Measurements from ENCODE around the gene CMPK2.

The CMPK2 gene

DNA sequence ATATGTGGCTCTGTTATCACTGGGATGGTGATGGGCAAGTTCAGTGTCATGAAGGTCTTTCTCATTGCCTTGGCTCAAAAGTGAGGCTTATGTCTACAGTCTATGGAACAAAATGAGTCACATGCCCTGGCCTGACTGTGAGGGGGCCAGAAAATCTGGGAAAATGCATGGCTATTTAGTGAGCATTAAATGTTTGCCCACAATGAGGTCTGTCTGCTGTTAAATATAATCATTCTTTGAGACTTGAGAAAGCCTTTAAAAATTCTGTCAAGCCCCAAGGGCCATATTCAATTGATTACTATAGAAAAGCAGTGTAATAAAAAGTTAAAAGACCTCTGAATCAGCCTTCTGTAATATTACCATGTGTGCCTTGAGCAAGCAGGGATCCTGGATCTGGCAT lies 46.0 kb upstream of the CMPK2 start:
- Histone ChIP-seq H2BK5ac (ENCODE audit: low read depth, low read length, poor library complexity, severe bottlenecking) (no peak overlapping the region), H3K4me1 (ENCODE audit: control insufficient read depth, insufficient read depth, low read depth, low read length) (no peaks in the 10 kb centered on the region), H3K79me1 (replicated peaks; ENCODE audit: low read length, poor library complexity, severe bottlenecking) (no peaks in the 10 kb centered on the region), H3K9me3 (ENCODE audit: control insufficient read depth, low read length) (no peaks in the 10 kb centered on the region), H3K36me3 (ENCODE audit: control insufficient read depth in 1 of 2, insufficient read depth in 2 of 2, low read depth in 1 of 2, low read length in 2 of 2) (no peaks in the 10 kb centered on the region), H2AFZ (ENCODE audit: low read depth, low read length) (no peak overlapping the region), H4K91ac (ENCODE audit: low read length) (no peak overlapping the region), H3K4me3 (ENCODE audit: insufficient read depth in 1 of 2, low read depth in 1 of 2, low read length in 2 of 2) (no peak overlapping the region), H3K23ac (ENCODE audit: low read length in 2 of 2) (no peak overlapping the region), H3K4ac (ENCODE audit: low read depth in 1 of 2, low read length in 2 of 2) (no peak overlapping the region), H4K8ac (ENCODE audit: low read length) (no peak overlapping the region), H3K27me3 (ENCODE audit: control insufficient read depth in 1 of 2, insufficient read depth in 1 of 2, low read length in 2 of 2) (peaks cover 0 to 19% of the 10 kb centered on the region in 2 experiments), H2BK12ac (ENCODE audit: low read length in 2 of 2) (no peak overlapping the region), H2AK5ac (ENCODE audit: low read length, severe bottlenecking) (no peak overlapping the region), H3K18ac (ENCODE audit: low read depth in 1 of 2, low read length in 2 of 2) (no peak overlapping the region), H3K14ac (ENCODE audit: low read length in 2 of 2) (no peak overlapping the region), H3K27ac (ENCODE audit: low read length, poor library complexity, severe bottlenecking) (no peak overlapping the region), H2BK120ac (ENCODE audit: low read depth, low read length) (no peak overlapping the region), H2BK15ac (ENCODE audit: low read depth, poor library complexity, severe bottlenecking) (no peak overlapping the region), H3K4me2 (ENCODE audit: low read length, poor library complexity, severe bottlenecking) (no peak overlapping the region), H3K9ac (ENCODE audit: low read length) (no peak overlapping the region)
- no peak for DNase-seq

DNA sequence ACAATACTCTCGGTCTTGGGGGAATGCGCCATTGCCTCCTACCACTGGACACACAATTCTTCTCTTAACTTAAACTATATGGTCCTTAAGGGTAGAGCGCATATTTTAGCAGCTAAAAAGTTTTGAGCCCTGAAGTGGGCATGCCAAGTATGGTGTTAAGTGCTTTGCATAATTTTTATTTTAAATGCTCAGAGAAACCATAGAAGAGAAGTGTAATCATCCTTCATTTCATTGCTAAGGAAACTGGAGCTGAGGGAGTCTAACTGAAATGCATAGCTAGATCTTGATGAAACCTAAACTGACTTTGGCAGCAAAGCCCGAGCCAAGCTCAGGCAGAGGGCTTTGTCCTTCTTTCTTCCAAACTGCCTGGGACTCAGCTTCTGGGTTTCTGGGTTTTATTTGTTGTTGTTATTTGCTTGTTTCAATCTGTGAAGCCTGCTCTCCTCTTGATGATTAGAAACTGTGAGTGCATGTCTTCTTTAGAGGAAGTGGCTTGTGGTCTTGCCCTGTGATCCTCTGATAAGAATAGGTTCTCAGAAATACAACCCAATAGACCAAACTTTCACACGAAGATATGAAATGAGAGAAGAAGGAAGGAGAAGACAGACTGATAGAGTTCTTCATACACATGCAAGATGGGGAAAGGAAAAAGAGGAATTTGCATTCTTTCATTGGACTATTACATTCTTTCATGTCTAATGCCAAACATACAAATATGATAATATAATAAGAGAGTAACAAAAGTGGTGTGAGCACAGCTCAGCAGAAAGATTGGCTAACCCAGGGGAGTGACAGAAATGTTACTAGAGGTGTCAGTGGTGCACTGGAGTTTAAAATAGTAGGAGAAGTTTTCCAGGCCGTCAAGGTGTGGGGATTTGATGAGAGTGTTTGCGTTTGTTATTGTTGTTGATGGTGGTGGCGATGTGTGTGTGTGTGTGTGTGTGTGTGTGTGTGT lies 44.0 kb upstream of the CMPK2 start:
- Histone ChIP-seq H3K27ac (ENCODE audit: low read length, poor library complexity, severe bottlenecking) (no peak overlapping the region), H2BK120ac (ENCODE audit: low read depth, low read length) (no peak overlapping the region), H2BK15ac (ENCODE audit: low read depth, poor library complexity, severe bottlenecking) (no peak overlapping the region), H3K4me2 (ENCODE audit: low read length, poor library complexity, severe bottlenecking) (no peak overlapping the region), H3K9ac (ENCODE audit: low read length) (no peak overlapping the region), H3K27me3 (ENCODE audit: control insufficient read depth in 1 of 2, insufficient read depth in 1 of 2, low read length in 2 of 2) (peaks cover 0 to 26% of the 10 kb centered on the region in 2 experiments), H3K4ac (ENCODE audit: low read depth in 1 of 2, low read length in 2 of 2) (no peak overlapping the region), H3K18ac (ENCODE audit: low read depth in 1 of 2, low read length in 2 of 2) (no peak overlapping the region), H3K79me1 (replicated peaks; ENCODE audit: low read length, poor library complexity, severe bottlenecking) (no peaks in the 10 kb centered on the region), H3K36me3 (ENCODE audit: control insufficient read depth in 1 of 2, insufficient read depth in 2 of 2, low read depth in 1 of 2, low read length in 2 of 2) (no peaks in the 10 kb centered on the region), H2BK5ac (ENCODE audit: low read depth, low read length, poor library complexity, severe bottlenecking) (no peak overlapping the region), H3K4me3 (ENCODE audit: insufficient read depth in 1 of 2, low read depth in 1 of 2, low read length in 2 of 2) (no peak overlapping the region), H2AFZ (ENCODE audit: low read depth, low read length) (no peak overlapping the region), H2AK5ac (ENCODE audit: low read length, severe bottlenecking) (no peak overlapping the region), H2BK12ac (ENCODE audit: low read length in 2 of 2) (no peak overlapping the region), H3K9me3 (ENCODE audit: control insufficient read depth, low read length) (no peaks in the 10 kb centered on the region), H4K8ac (ENCODE audit: low read length) (no peak overlapping the region), H4K91ac (ENCODE audit: low read length) (no peak overlapping the region), H3K23ac (ENCODE audit: low read length in 2 of 2) (no peak overlapping the region), H3K14ac (ENCODE audit: low read length in 2 of 2) (no peak overlapping the region), H3K4me1 (ENCODE audit: control insufficient read depth, insufficient read depth, low read depth, low read length) (no peaks in the 10 kb centered on the region)
- WGBS, result 95% methylated on average over 6 of the region's 8 CpGs
- peak; percentile 24 for DNase-seq

DNA sequence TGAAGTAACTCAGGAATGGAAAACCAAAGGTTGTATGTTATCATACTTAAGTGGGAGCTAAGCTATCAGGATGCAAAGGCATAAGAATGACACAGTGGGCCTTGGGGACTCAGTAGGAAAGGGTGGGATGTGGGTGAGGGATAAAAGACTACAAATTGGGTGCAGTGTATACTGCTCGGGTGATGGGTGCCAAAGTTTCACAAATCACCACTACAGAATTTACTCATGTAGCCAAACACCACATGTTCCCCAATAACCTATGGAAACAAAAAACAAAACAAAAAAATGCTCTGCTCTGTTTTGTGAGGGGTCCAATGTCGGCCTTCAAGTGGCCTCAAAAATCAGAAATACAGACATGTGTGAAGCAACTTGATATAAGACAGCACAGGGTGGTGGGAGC lies 42.6 kb upstream of the CMPK2 start:
- no peak overlapping the region for H3K4me2 ChIP-seq (ENCODE audit: low read length, poor library complexity, severe bottlenecking)
- WGBS, result 83% methylated on average over 1 of the region's 2 CpGs

DNA sequence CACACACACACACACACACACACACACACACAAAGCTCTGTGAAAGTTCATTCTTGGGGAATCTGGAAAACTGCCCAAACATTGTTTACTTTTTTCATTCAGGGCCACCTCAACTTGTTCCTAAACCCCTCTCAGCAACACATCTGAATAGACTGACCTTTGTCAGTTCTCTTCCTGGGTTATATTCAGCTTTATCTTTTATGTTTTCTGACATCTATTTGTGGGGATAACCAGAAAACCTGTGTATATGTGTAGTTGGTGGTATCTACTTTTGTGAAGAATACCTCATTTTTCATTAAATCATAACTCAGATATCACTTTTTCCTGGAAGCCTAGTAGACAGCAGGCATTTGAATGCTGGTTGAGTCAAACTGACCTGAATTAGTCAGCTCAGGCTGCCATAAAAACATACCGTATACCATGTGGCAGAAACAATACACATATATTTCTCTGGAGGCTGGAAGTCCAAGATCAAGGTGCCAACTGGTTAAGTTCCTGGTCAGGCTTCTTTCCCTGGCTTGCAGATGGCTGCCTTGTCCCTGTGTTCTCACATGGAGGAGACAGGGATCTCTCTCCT lies 40.5 kb upstream of the CMPK2 start:
- Histone ChIP-seq H4K8ac (ENCODE audit: low read length) (no peak overlapping the region), H3K36me3 (ENCODE audit: control insufficient read depth in 1 of 2, insufficient read depth in 2 of 2, low read depth in 1 of 2, low read length in 2 of 2) (no peaks in the 10 kb centered on the region), H3K9ac (ENCODE audit: low read length) (no peak overlapping the region), H4K91ac (ENCODE audit: low read length) (no peak overlapping the region), H2BK5ac (ENCODE audit: low read depth, low read length, poor library complexity, severe bottlenecking) (no peak overlapping the region), H3K9me3 (ENCODE audit: control insufficient read depth, low read length) (no peaks in the 10 kb centered on the region), H3K4ac (ENCODE audit: low read depth in 1 of 2, low read length in 2 of 2) (no peak overlapping the region), H3K14ac (ENCODE audit: low read length in 2 of 2) (no peak overlapping the region), H3K18ac (ENCODE audit: low read depth in 1 of 2, low read length in 2 of 2) (no peak overlapping the region), H3K27ac (ENCODE audit: low read length, poor library complexity, severe bottlenecking) (no peak overlapping the region), H3K23ac (ENCODE audit: low read length in 2 of 2) (no peak overlapping the region), H2AK5ac (ENCODE audit: low read length, severe bottlenecking) (no peak overlapping the region), H2AFZ (ENCODE audit: low read depth, low read length) (no peak overlapping the region), H3K79me1 (replicated peaks; ENCODE audit: low read length, poor library complexity, severe bottlenecking) (no peaks in the 10 kb centered on the region), H3K4me3 (ENCODE audit: insufficient read depth in 1 of 2, low read depth in 1 of 2, low read length in 2 of 2) (no peak overlapping the region), H2BK12ac (ENCODE audit: low read length in 2 of 2) (no peak overlapping the region), H3K27me3 (ENCODE audit: control insufficient read depth in 1 of 2, insufficient read depth in 1 of 2, low read length in 2 of 2) (peaks cover 0 to 21% of the 10 kb centered on the region in 2 experiments), H3K4me1 (ENCODE audit: control insufficient read depth, insufficient read depth, low read depth, low read length) (no peaks in the 10 kb centered on the region), H3K4me2 (ENCODE audit: low read length, poor library complexity, severe bottlenecking) (no peak overlapping the region), H2BK120ac (ENCODE audit: low read depth, low read length) (no peak overlapping the region), H2BK15ac (ENCODE audit: low read depth, poor library complexity, severe bottlenecking) (no peak overlapping the region)
- WGBS, result 97% methylated on average over 1 of the region's 1 CpG
- no peak for DNase-seq

More for the DNA sequence above, 42.6 kb upstream of the CMPK2 start:
- Histone ChIP-seq H3K27me3 (ENCODE audit: control insufficient read depth in 1 of 2, insufficient read depth in 1 of 2, low read length in 2 of 2) (peaks cover 0 to 26% of the 10 kb centered on the region in 2 experiments), H2BK12ac (ENCODE audit: low read length in 2 of 2) (no peak overlapping the region), H2BK120ac (ENCODE audit: low read depth, low read length) (no peak overlapping the region), H3K4me1 (ENCODE audit: control insufficient read depth, insufficient read depth, low read depth, low read length) (no peaks in the 10 kb centered on the region), H4K8ac (ENCODE audit: low read length) (no peak overlapping the region), H3K36me3 (ENCODE audit: control insufficient read depth in 1 of 2, insufficient read depth in 2 of 2, low read depth in 1 of 2, low read length in 2 of 2) (no peaks in the 10 kb centered on the region), H3K9me3 (ENCODE audit: control insufficient read depth, low read length) (no peaks in the 10 kb centered on the region), H3K4ac (ENCODE audit: low read depth in 1 of 2, low read length in 2 of 2) (no peak overlapping the region), H3K27ac (ENCODE audit: low read length, poor library complexity, severe bottlenecking) (no peak overlapping the region), H3K9ac (ENCODE audit: low read length) (no peak overlapping the region), H3K14ac (ENCODE audit: low read length in 2 of 2) (no peak overlapping the region), H4K91ac (ENCODE audit: low read length) (no peak overlapping the region), H3K23ac (ENCODE audit: low read length in 2 of 2) (no peak overlapping the region), H2BK15ac (ENCODE audit: low read depth, poor library complexity, severe bottlenecking) (no peak overlapping the region), H2AFZ (ENCODE audit: low read depth, low read length) (no peak overlapping the region), H3K18ac (ENCODE audit: low read depth in 1 of 2, low read length in 2 of 2) (no peak overlapping the region), H2AK5ac (ENCODE audit: low read length, severe bottlenecking) (no peak overlapping the region), H2BK5ac (ENCODE audit: low read depth, low read length, poor library complexity, severe bottlenecking) (no peak overlapping the region), H3K79me1 (replicated peaks; ENCODE audit: low read length, poor library complexity, severe bottlenecking) (no peaks in the 10 kb centered on the region), H3K4me3 (ENCODE audit: insufficient read depth in 1 of 2, low read depth in 1 of 2, low read length in 2 of 2) (no peak overlapping the region)
- DNase-seq, result no peak

All from mesenchymal stem cell (in vitro differentiated cells and primary cell).